HCT116 (cell line): ENCODE data around the gene GNG7. TPM values are rescaled to one million over a fixed set of nuclear protein-coding genes. Genes with fewer than 3 reads are reported as not detected.

Experiments
- ATAC-seq: fragments of 200-7000 bp; cut with Tn5 transposase; 2 replicates; pipeline ENCODE4 v1.9.1; 2020; ENCODE audit warnings: mild to moderate bottlenecking, moderate library complexity
- BruUV-seq: library from RNA; stranded (reverse); fragments of 400-500 nt; replicated peaks from 2 replicates; lab custom pipeline; 2021; lab: Mats Ljungman, UMichigan
- CTCF ChIA-PET: fragments of 300-600 bp; sonication (Branson Sonifier 250); formaldehyde crosslinking; loops from one replicate; lab custom pipeline; 2021; ENCODE audit warnings: antibody characterized with exemption; lab: Charles Lee
- POLR2A ChIA-PET: fragments of 300-600, 350-600 bp; sonication (Branson Sonifier 250); formaldehyde crosslinking; loops from one replicate; lab custom pipeline; 2021; ENCODE audit warnings: antibody characterized with exemption; lab: Charles Lee
- RAD21 ChIA-PET, 2 experiments: fragments of 300-600 bp; sonication (Branson Sonifier 250); formaldehyde crosslinking; loops; one replicate each; lab custom pipeline; 2023; ENCODE audit warnings: low total read pairs in 2 of 2; ENCODE audit not compliant: uncharacterized antibody in 2 of 2, unreplicated experiment in 2 of 2, low non-redundant PET in 1 of 2; lab: Charles Lee
- DNase-seq: peaks from one replicate; pipeline ENCODE4 v3.0.0-alpha.2; 2010; ENCODE audit warnings: low read depth, low spot score
- H2AFZ ChIP-seq: fragments of 200-600 bp; shearing (Covaris generic), sonication (generic); 2 replicates; pipeline ENCODE4 v1.6.1; 2017; ENCODE audit warnings: low read depth, mixed run types, mixed read lengths, antibody characterized with exemption, low read length; ENCODE audit not compliant: poor library complexity, severe bottlenecking
- H3K27ac ChIP-seq: 2 replicates; pipeline ENCODE4 v1.5.1; 2012; ENCODE audit warnings: low read depth, low read length
- H3K27me3 ChIP-seq: fragments of 200-600 bp; sonication (generic); 2 replicates; pipeline ENCODE4 v1.6.1; 2016; ENCODE audit warnings: mixed run types, low read length, mixed read lengths; ENCODE audit not compliant: insufficient read depth
- H3K36me3 ChIP-seq, 2 experiments: fragments of 200-500 bp in 1 of 2; fragments of 200-600 bp in 1 of 2; sonication (Bioruptor generic) in 1 of 2; sonication (generic) in 1 of 2; 2 replicates each; pipeline versions ENCODE4 v1.5.1 to v1.6.1; 2014 to 2016; ENCODE audit warnings: low read length in 2 of 2, inconsistent platforms in 1 of 2, mixed read lengths in 1 of 2, mixed run types in 1 of 2; ENCODE audit not compliant: insufficient read depth in 2 of 2, control insufficient read depth in 1 of 2
- H3K4me1 ChIP-seq, 2 experiments: fragments of 200-600 bp in 1 of 2; sonication (generic) in 1 of 2; 2 replicates each; pipeline versions ENCODE4 v1.5.1 to v1.6.1; 2012 to 2017; ENCODE audit warnings: low read length in 2 of 2, inconsistent platforms in 1 of 2, mild to moderate bottlenecking in 1 of 2, mixed read lengths in 1 of 2, mixed run types in 1 of 2, moderate library complexity in 1 of 2; ENCODE audit not compliant: insufficient read depth in 2 of 2, control insufficient read depth in 1 of 2
- H3K4me2 ChIP-seq: fragments of 200-600 bp; sonication (generic); 2 replicates; pipeline ENCODE4 v1.6.1; 2017; ENCODE audit warnings: mixed run types, low read length, mixed read lengths
- H3K4me3 ChIP-seq, 2 experiments: fragments of 200-600 bp in 1 of 2; sonication (generic) in 1 of 2; replicated peaks in 1 of 2; 2 replicates each; pipeline ENCODE4 v1.5.1; 2011 to 2016; ENCODE audit warnings: low read length in 2 of 2, control low read depth in 1 of 2, low read depth in 1 of 2, mild to moderate bottlenecking in 1 of 2, mixed read lengths in 1 of 2, mixed run types in 1 of 2
- H3K79me2 ChIP-seq: fragments of 200-600 bp; sonication (generic); 2 replicates; pipeline ENCODE4 v1.6.1; 2017; ENCODE audit warnings: mild to moderate bottlenecking, mixed run types, low read length, moderate library complexity, mixed read lengths; ENCODE audit not compliant: insufficient read depth
- H3K9ac ChIP-seq: fragments of 200-600 bp; sonication (generic); 2 replicates; pipeline ENCODE4 v1.6.1; 2016; ENCODE audit warnings: low read length, mixed read lengths
- H3K9me2 ChIP-seq: fragments of 200-600 bp; sonication (generic), shearing (Covaris generic); 2 replicates; pipeline ENCODE4 v1.6.1; 2017; ENCODE audit warnings: mixed run types, mild to moderate bottlenecking, moderate library complexity; ENCODE audit not compliant: insufficient read depth
- H3K9me3 ChIP-seq, 2 experiments: fragments of 200-500 bp in 1 of 2; fragments of 200-600 bp in 1 of 2; sonication (Bioruptor generic) in 1 of 2; sonication (generic) in 1 of 2; 2 replicates each; pipeline ENCODE4 v1.6.1; 2014 to 2017; ENCODE audit warnings: low read length in 2 of 2, mixed read lengths in 2 of 2, inconsistent platforms in 1 of 2, low read depth in 1 of 2, mild to moderate bottlenecking in 1 of 2, mixed run types in 1 of 2, moderate library complexity in 1 of 2; ENCODE audit not compliant: control insufficient read depth in 1 of 2, insufficient read depth in 1 of 2
- H4K20me1 ChIP-seq: fragments of 200-600 bp; sonication (generic), shearing (Covaris generic); 2 replicates; pipeline ENCODE4 v1.6.1; 2017; ENCODE audit warnings: mixed run types, mild to moderate bottlenecking, moderate library complexity; ENCODE audit not compliant: insufficient read depth
- CBX3 ChIP-seq: IDR thresholded peaks from 2 replicates; pipeline ENCODE4 v1.6.1; 2012; ENCODE audit warnings: low read depth
- CEBPB ChIP-seq: IDR thresholded peaks from 2 replicates; pipeline ENCODE4 v1.6.1; 2012; ENCODE audit warnings: low read depth
- EGR1 ChIP-seq: IDR thresholded peaks from 2 replicates; pipeline ENCODE4 v1.6.1; 2012; ENCODE audit warnings: low read depth
- ELF1 ChIP-seq: IDR thresholded peaks from 2 replicates; pipeline ENCODE4 v1.6.1; 2012; ENCODE audit warnings: low read depth, borderline replicate concordance
- FOSL1 ChIP-seq: IDR thresholded peaks from 2 replicates; pipeline ENCODE4 v1.6.1; 2012; ENCODE audit warnings: low read depth
- JUND ChIP-seq: IDR thresholded peaks from 2 replicates; pipeline ENCODE4 v1.6.1; 2012
- POLR2A ChIP-seq: IDR thresholded peaks from 2 replicates; pipeline ENCODE4 v1.7.0; 2011; ENCODE audit warnings: borderline replicate concordance; ENCODE audit not compliant: insufficient read depth, insufficient read length; ENCODE audit errors: extremely low read depth
- SRF ChIP-seq: IDR thresholded peaks from 2 replicates; pipeline ENCODE4 v1.6.1; 2012; ENCODE audit warnings: low read depth
- TCF7L2 ChIP-seq: IDR thresholded peaks from 2 replicates; pipeline ENCODE4 v1.7.0; 2011; ENCODE audit warnings: borderline replicate concordance, inconsistent platforms; ENCODE audit not compliant: insufficient read depth, insufficient read length; ENCODE audit errors: extremely low read depth
- ZNF274 ChIP-seq: fragments of 200-500 bp; sonication (Bioruptor generic); IDR thresholded peaks from 2 replicates; pipeline ENCODE4 v1.6.1; 2014; ENCODE audit warnings: mild to moderate bottlenecking, low read depth, low read length, inconsistent platforms
- intact Hi-C: fragments of 100-400 bp; cut with micrococcal nuclease; formaldehyde crosslinking; loops from 2 replicates; pipeline ENCODE4 v1.10.0; 2022
- total RNA-seq: library from RNA; stranded (reverse); gene quantifications from one replicate; pipeline ENCODE4 v1.2.1, GENCODE V29; 2021; ENCODE audit not compliant: unreplicated experiment
- TF ChIP-seq, protein P1 (sequence below): IDR thresholded peaks from 2 replicates; pipeline ENCODE4 v1.6.1; 2012
- TF ChIP-seq, protein P2 (sequence below): IDR thresholded peaks from 2 replicates; pipeline ENCODE4 v1.6.1; 2012
- TF ChIP-seq, protein P3 (sequence below): IDR thresholded peaks from 2 replicates; pipeline ENCODE4 v1.6.1; 2012; ENCODE audit warnings: low read depth
- TF ChIP-seq, protein P4 (sequence below), 3 experiments: fragments of 200-600 bp in 1 of 3; sonication (generic) in 1 of 3; IDR thresholded peaks in 2 of 3; conservative IDR thresholded peaks in 1 of 3; 2 replicates each; pipeline ENCODE4 v1.5.1; 2012 to 2017; ENCODE audit warnings: low read depth in 2 of 3, low read length in 2 of 3, antibody characterized with exemption in 1 of 3, borderline replicate concordance in 1 of 3, control low read depth in 1 of 3, mild to moderate bottlenecking in 1 of 3, mixed read lengths in 1 of 3, mixed run types in 1 of 3, moderate library complexity in 1 of 3; ENCODE audit not compliant: insufficient read depth in 1 of 3

GNG7 gene
- total RNA-seq, 1 experiment from 2014 or later: 11.3 TPM

DNA sequence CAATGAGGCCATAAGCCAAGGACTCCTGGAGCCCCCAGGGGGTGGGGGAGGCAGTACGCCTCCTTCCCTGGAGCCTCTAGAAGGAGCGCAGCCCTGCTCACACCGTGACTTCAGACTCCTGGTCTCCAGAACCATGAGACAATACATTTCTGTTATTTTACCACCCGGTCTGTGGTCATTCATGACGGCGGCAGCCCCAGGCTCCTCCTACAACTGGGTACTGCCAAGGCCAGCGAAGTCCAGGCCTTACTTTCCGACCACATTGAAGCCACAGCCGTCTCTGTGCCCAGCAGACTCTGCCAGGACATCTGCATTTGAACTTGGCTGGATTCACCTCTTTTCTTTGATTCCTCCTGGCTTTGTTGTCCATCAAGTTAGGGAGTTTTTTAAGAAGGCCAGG lies 10.5 kb downstream of the GNG7 start:
- no TSS peak for BruUV-seq
- H3K36me3 ChIP-seq: no peaks in the 10 kb centered on the region
- H4K20me1 ChIP-seq: no peaks in the 10 kb centered on the region
- no peaks in the 10 kb centered on the region for H3K27me3 ChIP-seq
- no peaks in the 10 kb centered on the region for H3K4me1 ChIP-seq
- H3K27ac ChIP-seq: no peak overlapping the region
- POLR2A ChIA-PET: no interaction called here
- H3K4me3 ChIP-seq: no peak overlapping the region
- no peaks in the 10 kb centered on the region for H3K9me2 ChIP-seq
- H3K79me2 ChIP-seq: no peaks in the 10 kb centered on the region
- DNase-seq (no peak), ATAC-seq (no peak)
- no peak overlapping the region for H3K4me2 ChIP-seq
- intact Hi-C loops: no loop called here
- no peaks in the 10 kb centered on the region for H3K9me3 ChIP-seq
- H3K9ac ChIP-seq: no peak overlapping the region
- CTCF ChIA-PET: no interaction called here
- TF ChIP-seq CBX3: no peak
- TF ChIP-seq EGR1: no peak
- TF ChIP-seq, protein P1, sequence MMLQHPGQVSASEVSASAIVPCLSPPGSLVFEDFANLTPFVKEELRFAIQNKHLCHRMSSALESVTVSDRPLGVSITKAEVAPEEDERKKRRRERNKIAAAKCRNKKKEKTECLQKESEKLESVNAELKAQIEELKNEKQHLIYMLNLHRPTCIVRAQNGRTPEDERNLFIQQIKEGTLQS: no peak
- no peak for TF ChIP-seq FOSL1
- no peak overlapping the region for H2AFZ ChIP-seq
- RAD21 ChIA-PET: no interaction called here

DNA sequence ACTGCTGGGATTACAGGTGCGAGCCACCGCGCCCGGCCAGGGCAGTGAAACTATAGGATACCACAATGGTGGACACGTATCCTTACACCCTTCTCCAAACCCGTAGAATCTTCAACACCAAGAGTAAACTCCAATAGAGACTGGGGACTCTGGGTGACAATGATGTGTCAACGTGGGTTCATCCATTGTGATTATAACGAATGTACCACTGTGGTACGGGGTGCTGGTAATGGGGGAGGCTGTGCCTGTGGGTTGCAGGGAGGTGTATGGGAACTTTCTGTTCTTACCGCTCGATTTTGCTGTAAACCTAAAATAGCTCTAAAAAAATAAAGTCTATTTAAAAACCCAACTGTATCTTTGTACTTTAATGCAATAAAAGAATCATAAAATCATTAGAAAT lies 11.6 kb downstream of the GNG7 start:
- DNase-seq (no peak), ATAC-seq (no peak)
- no peaks in the 10 kb centered on the region for H3K36me3 ChIP-seq
- no peak overlapping the region for H3K4me3 ChIP-seq
- ChIA-PET POLR2A (no interaction called here), RAD21 (no interaction called here), CTCF (no interaction called here)
- H3K9me2 ChIP-seq: no peaks in the 10 kb centered on the region
- no peak overlapping the region for H3K9ac ChIP-seq
- H2AFZ ChIP-seq: no peak overlapping the region
- intact Hi-C loops: no loop called here
- no peaks in the 10 kb centered on the region for H3K79me2 ChIP-seq
- H3K4me2 ChIP-seq: no peak overlapping the region
- no peak overlapping the region for H3K27ac ChIP-seq
- no peaks in the 10 kb centered on the region for H3K9me3 ChIP-seq
- H4K20me1 ChIP-seq: no peaks in the 10 kb centered on the region
- no peaks in the 10 kb centered on the region for H3K27me3 ChIP-seq
- no peaks in the 10 kb centered on the region for H3K4me1 ChIP-seq
- no TSS peak for BruUV-seq
- TF ChIP-seq, protein P2, sequence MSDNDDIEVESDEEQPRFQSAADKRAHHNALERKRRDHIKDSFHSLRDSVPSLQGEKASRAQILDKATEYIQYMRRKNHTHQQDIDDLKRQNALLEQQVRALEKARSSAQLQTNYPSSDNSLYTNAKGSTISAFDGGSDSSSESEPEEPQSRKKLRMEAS: no peak
- no peak for TF ChIP-seq SRF
- no peak for TF ChIP-seq CEBPB
- TF ChIP-seq CBX3: no peak
- TF ChIP-seq ZNF274: no peak
- TF ChIP-seq, protein P3, sequence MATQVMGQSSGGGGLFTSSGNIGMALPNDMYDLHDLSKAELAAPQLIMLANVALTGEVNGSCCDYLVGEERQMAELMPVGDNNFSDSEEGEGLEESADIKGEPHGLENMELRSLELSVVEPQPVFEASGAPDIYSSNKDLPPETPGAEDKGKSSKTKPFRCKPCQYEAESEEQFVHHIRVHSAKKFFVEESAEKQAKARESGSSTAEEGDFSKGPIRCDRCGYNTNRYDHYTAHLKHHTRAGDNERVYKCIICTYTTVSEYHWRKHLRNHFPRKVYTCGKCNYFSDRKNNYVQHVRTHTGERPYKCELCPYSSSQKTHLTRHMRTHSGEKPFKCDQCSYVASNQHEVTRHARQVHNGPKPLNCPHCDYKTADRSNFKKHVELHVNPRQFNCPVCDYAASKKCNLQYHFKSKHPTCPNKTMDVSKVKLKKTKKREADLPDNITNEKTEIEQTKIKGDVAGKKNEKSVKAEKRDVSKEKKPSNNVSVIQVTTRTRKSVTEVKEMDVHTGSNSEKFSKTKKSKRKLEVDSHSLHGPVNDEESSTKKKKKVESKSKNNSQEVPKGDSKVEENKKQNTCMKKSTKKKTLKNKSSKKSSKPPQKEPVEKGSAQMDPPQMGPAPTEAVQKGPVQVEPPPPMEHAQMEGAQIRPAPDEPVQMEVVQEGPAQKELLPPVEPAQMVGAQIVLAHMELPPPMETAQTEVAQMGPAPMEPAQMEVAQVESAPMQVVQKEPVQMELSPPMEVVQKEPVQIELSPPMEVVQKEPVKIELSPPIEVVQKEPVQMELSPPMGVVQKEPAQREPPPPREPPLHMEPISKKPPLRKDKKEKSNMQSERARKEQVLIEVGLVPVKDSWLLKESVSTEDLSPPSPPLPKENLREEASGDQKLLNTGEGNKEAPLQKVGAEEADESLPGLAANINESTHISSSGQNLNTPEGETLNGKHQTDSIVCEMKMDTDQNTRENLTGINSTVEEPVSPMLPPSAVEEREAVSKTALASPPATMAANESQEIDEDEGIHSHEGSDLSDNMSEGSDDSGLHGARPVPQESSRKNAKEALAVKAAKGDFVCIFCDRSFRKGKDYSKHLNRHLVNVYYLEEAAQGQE: no peak
- TF ChIP-seq TCF7L2: no peak
- TF ChIP-seq JUND: no peak
- TF ChIP-seq, protein P4, sequence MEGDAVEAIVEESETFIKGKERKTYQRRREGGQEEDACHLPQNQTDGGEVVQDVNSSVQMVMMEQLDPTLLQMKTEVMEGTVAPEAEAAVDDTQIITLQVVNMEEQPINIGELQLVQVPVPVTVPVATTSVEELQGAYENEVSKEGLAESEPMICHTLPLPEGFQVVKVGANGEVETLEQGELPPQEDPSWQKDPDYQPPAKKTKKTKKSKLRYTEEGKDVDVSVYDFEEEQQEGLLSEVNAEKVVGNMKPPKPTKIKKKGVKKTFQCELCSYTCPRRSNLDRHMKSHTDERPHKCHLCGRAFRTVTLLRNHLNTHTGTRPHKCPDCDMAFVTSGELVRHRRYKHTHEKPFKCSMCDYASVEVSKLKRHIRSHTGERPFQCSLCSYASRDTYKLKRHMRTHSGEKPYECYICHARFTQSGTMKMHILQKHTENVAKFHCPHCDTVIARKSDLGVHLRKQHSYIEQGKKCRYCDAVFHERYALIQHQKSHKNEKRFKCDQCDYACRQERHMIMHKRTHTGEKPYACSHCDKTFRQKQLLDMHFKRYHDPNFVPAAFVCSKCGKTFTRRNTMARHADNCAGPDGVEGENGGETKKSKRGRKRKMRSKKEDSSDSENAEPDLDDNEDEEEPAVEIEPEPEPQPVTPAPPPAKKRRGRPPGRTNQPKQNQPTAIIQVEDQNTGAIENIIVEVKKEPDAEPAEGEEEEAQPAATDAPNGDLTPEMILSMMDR (IDR thresholded peaks at IDR 0.05 in 2 of 3, conservative IDR thresholded peaks at IDR 0.05 in 1 of 3; ENCODE audit: borderline replicate concordance in 1 of 3, insufficient read depth in 1 of 3, low read depth in 2 of 3, low read length in 2 of 3): no peak
- TF ChIP-seq ELF1: no peak
- TF ChIP-seq FOSL1: no peak
- TF ChIP-seq POLR2A: no peak
